ENCODE results near the gene AIMP1. TPM values are rescaled to one million over a fixed set of nuclear protein-coding genes. Genes with fewer than 3 reads are reported as not detected.

The AIMP1 gene
- total RNA-seq, 1 donor from 2014 or later, result 37.4 TPM

- no peak overlapping the region for H3K27ac Mint-ChIP-seq (ENCODE audit: unreplicated experiment)
- H3K36me3 Mint-ChIP-seq (ENCODE audit: low read depth), result no peaks in the 10 kb centered on the region
- peaks cover 4% of the 10 kb centered on the region for H3K4me1 Mint-ChIP-seq (ENCODE audit: low read depth)
- H3K27me3 Mint-ChIP-seq (ENCODE audit: low read depth), result peaks cover 3% of the 10 kb centered on the region
- peaks cover 11% of the 10 kb centered on the region for H3K9me3 Mint-ChIP-seq (ENCODE audit: low read depth)
- DNase-seq (ENCODE audit: low spot score), result no peak
- no peak overlapping the region for H3K4me3 Mint-ChIP-seq (ENCODE audit: unreplicated experiment)
- no peak for TF ChIP-seq CTCF (IDR thresholded peaks at IDR 0.05)
These were observed 42.5 kb downstream of the AIMP1 start for GRCh38 chr4:106358899-106359298.

- H3K27me3 Mint-ChIP-seq (ENCODE audit: low read depth), result peaks cover 3% of the 10 kb centered on the region
- H3K4me1 Mint-ChIP-seq (ENCODE audit: low read depth), result peaks cover 15% of the 10 kb centered on the region
- peaks cover 11% of the 10 kb centered on the region for H3K9me3 Mint-ChIP-seq (ENCODE audit: low read depth)
- H3K4me3 Mint-ChIP-seq (ENCODE audit: unreplicated experiment), result no peak overlapping the region
- TF ChIP-seq CTCF (IDR thresholded peaks at IDR 0.05), result no peak
- no peak for DNase-seq (ENCODE audit: low spot score)
- H3K36me3 Mint-ChIP-seq (ENCODE audit: low read depth), result no peaks in the 10 kb centered on the region
- H3K27ac Mint-ChIP-seq (ENCODE audit: unreplicated experiment), result no peak overlapping the region
These were observed 45.9 kb downstream of the AIMP1 start for GRCh38 chr4:106362086-106362825.

- DNase-seq (ENCODE audit: low spot score), result no peak
- Mint-ChIP-seq H3K4me3 (ENCODE audit: unreplicated experiment) (no peak overlapping the region), H3K36me3 (ENCODE audit: low read depth) (no peaks in the 10 kb centered on the region), H3K27ac (ENCODE audit: unreplicated experiment) (no peak overlapping the region), H3K27me3 (ENCODE audit: low read depth) (peaks cover 3% of the 10 kb centered on the region), H3K9me3 (ENCODE audit: low read depth) (no peaks in the 10 kb centered on the region), H3K4me1 (ENCODE audit: low read depth) (peaks cover 16% of the 10 kb centered on the region)
- TF ChIP-seq CTCF (IDR thresholded peaks at IDR 0.05), result no peak
These were observed 47.9 kb downstream of the AIMP1 start for GRCh38 chr4:106364282-106364681.

- Mint-ChIP-seq H3K36me3 (ENCODE audit: low read depth) (no peaks in the 10 kb centered on the region), H3K4me1 (ENCODE audit: low read depth) (peaks cover 20% of the 10 kb centered on the region), H3K4me3 (ENCODE audit: unreplicated experiment) (no peak overlapping the region), H3K27me3 (ENCODE audit: low read depth) (peaks cover 6% of the 10 kb centered on the region), H3K27ac (ENCODE audit: unreplicated experiment) (peak overlapping the region; percentile 81), H3K9me3 (ENCODE audit: low read depth) (no peaks in the 10 kb centered on the region)
- no peak for DNase-seq (ENCODE audit: low spot score)
- no peak for TF ChIP-seq CTCF (IDR thresholded peaks at IDR 0.05)
These were observed 49.3 kb downstream of the AIMP1 start for GRCh38 chr4:106365613-106366012.

- Mint-ChIP-seq H3K27ac (ENCODE audit: unreplicated experiment) (peak overlapping the region; percentile 81), H3K4me3 (ENCODE audit: unreplicated experiment) (no peak overlapping the region), H3K27me3 (ENCODE audit: low read depth) (peaks cover 6% of the 10 kb centered on the region), H3K4me1 (ENCODE audit: low read depth) (peaks cover 20% of the 10 kb centered on the region), H3K9me3 (ENCODE audit: low read depth) (no peaks in the 10 kb centered on the region), H3K36me3 (ENCODE audit: low read depth) (no peaks in the 10 kb centered on the region)
- TF ChIP-seq CTCF (IDR thresholded peaks at IDR 0.05), result no peak
- no peak for DNase-seq (ENCODE audit: low spot score)
These were observed 49.7 kb downstream of the AIMP1 start for GRCh38 chr4:106366026-106366425.

Data from chondrocyte (in vitro differentiated cells).